H1 (cell line): ENCODE results near the gene CLEC16A. TPM values are rescaled to one million over a fixed set of nuclear protein-coding genes. Genes with fewer than 3 reads are reported as not detected.

Source experiments
- CHD1 ChIP-seq: IDR thresholded peaks from 2 replicates; pipeline ENCODE4 v1.6.1; 2012; ENCODE audit warnings: low read depth, low read length, improper control_type of control experiment
- EZH2 ChIP-seq: fragments of 200-600 bp; sonication (generic); IDR thresholded peaks from 2 replicates; pipeline ENCODE4 v1.7.1; 2012; ENCODE audit warnings: low read depth, mild to moderate bottlenecking, moderate library complexity, low read length, inconsistent platforms; ENCODE audit not compliant: severe bottlenecking
- NRF1 ChIP-seq: IDR thresholded peaks from 2 replicates; pipeline ENCODE4 v1.6.1; 2011; ENCODE audit warnings: mild to moderate bottlenecking, low read depth, low read length, improper control_type of control experiment
- PHF8 ChIP-seq: fragments of 200-600 bp; sonication (generic); conservative IDR thresholded peaks from 2 replicates; pipeline ENCODE4 v1.7.1; 2012; ENCODE audit warnings: low read depth, mild to moderate bottlenecking, inconsistent platforms, low read length, moderate library complexity
- USF2 ChIP-seq: IDR thresholded peaks from 2 replicates; pipeline ENCODE4 v1.6.1; 2011; ENCODE audit warnings: low read length, improper control_type of control experiment
- polyA plus RNA-seq, 7 experiments: library from polyadenylated mRNA; depleted of rRNA in 3 of 7; stranded (reverse) in 5 of 7; unstranded in 2 of 7; fragments of >200 nt in 5 of 7; fragments of 200-250 nt in 2 of 7; gene quantifications; 1 replicate in 5 of 7; 2 replicates in 1 of 7; 4 replicates in 1 of 7; pipeline versions ENCODE4 v1.2.1 to v1.2.3, GENCODE V29; 2011 to 2013; ENCODE audit warnings: missing spikeins in 2 of 7, mixed read lengths in 2 of 7
- total RNA-seq: library from RNA; stranded (reverse); fragmentation: NEBNext Ultra II Directional; extraction: Animal tissue kit (Norgen Biotek cat#: 25700); gene quantifications from 2 replicates; pipeline ENCODE4 v1.2.1, GENCODE V29; 2021
- TF ChIP-seq, protein P1 (sequence below), 3 experiments: IDR thresholded peaks; 1 replicate in 2 of 3; 2 replicates in 1 of 3; pipeline versions ENCODE4 v1.5.1 to v1.6.1; 2011; ENCODE audit warnings: low read length in 3 of 3, mild to moderate bottlenecking in 3 of 3, inconsistent platforms in 2 of 3, low read depth in 1 of 3, moderate library complexity in 1 of 3; ENCODE audit not compliant: insufficient read depth in 1 of 3; ENCODE audit errors: control extremely low read depth in 1 of 3

Gene CLEC16A
- total and polyA plus RNA-seq, 2 of the 8 experiments (the other 6 are each of a cell fraction or from before 2014, with no cell fraction given), result 7.6 to 19.3 TPM

DNA sequence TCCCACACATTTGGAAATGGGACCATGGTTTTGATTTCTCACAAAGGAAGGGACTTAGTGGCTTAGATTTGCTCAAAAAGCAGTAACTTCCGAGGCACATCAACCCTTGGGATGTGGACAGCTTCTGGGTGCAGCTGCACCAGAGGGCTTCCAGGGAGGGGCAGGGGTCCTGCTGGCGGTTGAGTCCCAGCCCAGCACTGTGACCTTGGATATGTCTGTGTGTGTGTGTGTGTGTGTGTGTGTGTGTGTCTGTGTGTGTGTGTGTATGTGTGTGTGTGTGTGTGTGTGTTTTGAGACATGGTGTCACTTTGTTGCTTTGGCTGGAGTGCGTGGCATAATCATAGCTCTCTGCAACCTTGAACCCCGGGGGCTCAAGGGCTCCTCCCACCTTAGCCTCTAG, 130.8 kb downstream of the CLEC16A start (continued):
- TF ChIP-seq, protein P1, sequence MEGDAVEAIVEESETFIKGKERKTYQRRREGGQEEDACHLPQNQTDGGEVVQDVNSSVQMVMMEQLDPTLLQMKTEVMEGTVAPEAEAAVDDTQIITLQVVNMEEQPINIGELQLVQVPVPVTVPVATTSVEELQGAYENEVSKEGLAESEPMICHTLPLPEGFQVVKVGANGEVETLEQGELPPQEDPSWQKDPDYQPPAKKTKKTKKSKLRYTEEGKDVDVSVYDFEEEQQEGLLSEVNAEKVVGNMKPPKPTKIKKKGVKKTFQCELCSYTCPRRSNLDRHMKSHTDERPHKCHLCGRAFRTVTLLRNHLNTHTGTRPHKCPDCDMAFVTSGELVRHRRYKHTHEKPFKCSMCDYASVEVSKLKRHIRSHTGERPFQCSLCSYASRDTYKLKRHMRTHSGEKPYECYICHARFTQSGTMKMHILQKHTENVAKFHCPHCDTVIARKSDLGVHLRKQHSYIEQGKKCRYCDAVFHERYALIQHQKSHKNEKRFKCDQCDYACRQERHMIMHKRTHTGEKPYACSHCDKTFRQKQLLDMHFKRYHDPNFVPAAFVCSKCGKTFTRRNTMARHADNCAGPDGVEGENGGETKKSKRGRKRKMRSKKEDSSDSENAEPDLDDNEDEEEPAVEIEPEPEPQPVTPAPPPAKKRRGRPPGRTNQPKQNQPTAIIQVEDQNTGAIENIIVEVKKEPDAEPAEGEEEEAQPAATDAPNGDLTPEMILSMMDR (IDR thresholded peaks at IDR 0.05; ENCODE audit: control extremely low read depth in 1 of 3, insufficient read depth in 1 of 3, low read depth in 1 of 3, low read length in 3 of 3), result no peak
- TF ChIP-seq NRF1 (no peak), EZH2 (no peak), PHF8 (no peak), CHD1 (no peak), USF2 (no peak)
